Measurements from ENCODE around the gene SNX5.
A peak's percentile ranks its signal among the peaks of the same experiment; 100 is the strongest.

The SNX5 gene

DNA sequence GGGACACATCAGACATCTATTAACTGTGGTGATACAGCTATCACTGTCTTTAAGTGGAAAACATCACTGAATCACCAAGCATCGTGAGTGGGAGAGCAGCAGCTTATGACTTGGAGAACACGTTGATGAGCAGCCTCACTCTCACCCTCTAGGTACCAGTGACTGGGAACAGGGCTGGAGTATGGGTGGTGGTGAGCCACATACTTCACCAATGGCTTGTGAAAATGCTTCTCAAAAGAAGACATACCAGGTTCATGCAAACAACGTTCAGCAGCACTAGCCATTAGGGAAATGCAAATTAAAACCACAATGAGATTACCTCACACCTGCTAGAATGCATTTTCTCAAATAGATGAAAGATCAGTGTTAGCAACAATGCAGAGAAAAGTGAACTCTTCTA is 25.3 kb downstream of the SNX5 start:
- Histone ChIP-seq H3K36me3 (ENCODE audit: control insufficient read depth in 5 of 5, insufficient read depth in 5 of 5, low read length in 5 of 5) (peaks cover 43 to 74% (median 68%) of the 10 kb centered on the region in 5 donors), H3K9ac (ENCODE audit: low read length in 5 of 5) (no peak overlapping the region), H3K27ac (ENCODE audit: low read depth, low read length) (no peak overlapping the region), H3K4me1 (ENCODE audit: control insufficient read depth in 5 of 5, insufficient read depth in 5 of 5, low read length in 5 of 5) (peaks cover 3 to 22% (median 12%) of the 10 kb centered on the region in 5 donors), H3K9me3 (ENCODE audit: control insufficient read depth in 5 of 5, low read length in 5 of 5) (no peaks in the 10 kb centered on the region), H3K4me3 (ENCODE audit: low read depth in 1 of 5, low read length in 5 of 5) (no peak overlapping the region), H3K27me3 (ENCODE audit: control insufficient read depth in 5 of 5, insufficient read depth in 4 of 5, low read length in 5 of 5) (no peaks in the 10 kb centered on the region)

DNA sequence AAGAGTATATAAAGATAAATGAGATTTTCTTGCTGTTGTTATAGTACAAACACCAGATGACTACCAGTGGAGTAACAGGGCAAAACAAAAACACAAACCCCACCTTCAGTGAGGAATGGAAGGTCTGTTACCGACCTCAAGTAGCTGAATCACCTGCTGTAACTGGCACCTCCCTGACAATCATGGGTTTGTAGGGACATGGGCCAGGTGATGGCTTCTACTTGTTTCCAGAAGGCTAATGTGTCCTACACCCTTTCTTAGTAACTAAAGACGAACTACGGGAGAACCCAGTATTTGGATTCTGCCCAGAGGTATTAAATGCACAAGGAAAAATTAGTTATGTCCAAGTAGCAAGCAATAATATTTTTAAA is 26.8 kb downstream of the SNX5 start:
- peaks cover 10 to 31% (median 22%) of the 10 kb centered on the region in 5 donors for H3K4me1 ChIP-seq (ENCODE audit: control insufficient read depth in 5 of 5, insufficient read depth in 5 of 5, low read length in 5 of 5)
- H3K9me3 ChIP-seq (ENCODE audit: control insufficient read depth in 5 of 5, low read length in 5 of 5): no peaks in the 10 kb centered on the region
- H3K4me3 ChIP-seq (ENCODE audit: low read depth in 1 of 5, low read length in 5 of 5): no peak overlapping the region
- H3K9ac ChIP-seq (ENCODE audit: low read length in 5 of 5): no peak overlapping the region
- H3K36me3 ChIP-seq (ENCODE audit: control insufficient read depth in 5 of 5, insufficient read depth in 5 of 5, low read length in 5 of 5): peaks cover 31 to 60% (median 54%) of the 10 kb centered on the region in 5 donors
- no peak overlapping the region for H3K27ac ChIP-seq (ENCODE audit: low read depth, low read length)
- no peaks in the 10 kb centered on the region for H3K27me3 ChIP-seq (ENCODE audit: control insufficient read depth in 5 of 5, insufficient read depth in 4 of 5, low read length in 5 of 5)

DNA sequence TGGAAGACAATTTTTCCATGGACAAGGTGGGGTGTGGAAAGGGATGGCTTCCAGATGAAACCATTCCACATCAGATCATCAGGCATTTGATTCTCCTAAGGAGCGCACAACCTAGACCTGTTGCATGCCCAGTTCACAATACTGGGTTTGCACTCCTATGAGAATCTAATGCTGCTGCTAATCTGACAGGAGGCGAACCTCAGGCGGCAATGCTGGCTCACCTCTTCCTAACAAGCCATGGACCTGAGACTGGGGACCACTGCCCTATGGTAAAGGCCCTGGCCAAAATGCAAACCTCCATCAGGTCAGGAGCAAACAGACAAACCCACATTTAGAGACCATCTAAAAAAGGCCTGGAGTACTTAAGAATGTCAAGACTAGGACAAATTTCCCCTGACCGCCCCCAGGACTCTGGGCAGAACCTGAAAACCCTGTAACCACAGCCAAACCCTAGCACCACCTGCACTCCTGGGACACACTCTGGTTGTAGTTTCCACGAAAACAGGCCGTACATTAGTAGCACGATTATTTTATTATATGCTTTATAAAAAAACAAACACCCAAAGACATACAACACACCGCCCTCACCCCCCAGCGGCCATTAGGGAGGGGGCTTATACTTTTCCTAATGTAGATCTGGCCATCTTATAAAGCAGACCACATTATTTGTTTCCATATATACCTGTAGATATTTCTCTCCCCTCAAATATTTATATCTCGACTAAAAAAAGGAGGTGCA is 27.3 kb downstream of the SNX5 start:
- Histone ChIP-seq H3K4me1 (ENCODE audit: control insufficient read depth in 5 of 5, insufficient read depth in 5 of 5, low read length in 5 of 5) (peaks cover 15 to 36% (median 27%) of the 10 kb centered on the region in 5 donors), H3K36me3 (ENCODE audit: control insufficient read depth in 5 of 5, insufficient read depth in 5 of 5, low read length in 5 of 5) (peaks cover 25 to 54% (median 49%) of the 10 kb centered on the region in 5 donors), H3K4me3 (ENCODE audit: low read depth in 1 of 5, low read length in 5 of 5) (no peak overlapping the region), H3K27ac (ENCODE audit: low read depth, low read length) (no peak overlapping the region), H3K9ac (ENCODE audit: low read length in 5 of 5) (no peak overlapping the region), H3K27me3 (ENCODE audit: control insufficient read depth in 5 of 5, insufficient read depth in 4 of 5, low read length in 5 of 5) (no peaks in the 10 kb centered on the region), H3K9me3 (ENCODE audit: control insufficient read depth in 5 of 5, low read length in 5 of 5) (no peaks in the 10 kb centered on the region)

DNA sequence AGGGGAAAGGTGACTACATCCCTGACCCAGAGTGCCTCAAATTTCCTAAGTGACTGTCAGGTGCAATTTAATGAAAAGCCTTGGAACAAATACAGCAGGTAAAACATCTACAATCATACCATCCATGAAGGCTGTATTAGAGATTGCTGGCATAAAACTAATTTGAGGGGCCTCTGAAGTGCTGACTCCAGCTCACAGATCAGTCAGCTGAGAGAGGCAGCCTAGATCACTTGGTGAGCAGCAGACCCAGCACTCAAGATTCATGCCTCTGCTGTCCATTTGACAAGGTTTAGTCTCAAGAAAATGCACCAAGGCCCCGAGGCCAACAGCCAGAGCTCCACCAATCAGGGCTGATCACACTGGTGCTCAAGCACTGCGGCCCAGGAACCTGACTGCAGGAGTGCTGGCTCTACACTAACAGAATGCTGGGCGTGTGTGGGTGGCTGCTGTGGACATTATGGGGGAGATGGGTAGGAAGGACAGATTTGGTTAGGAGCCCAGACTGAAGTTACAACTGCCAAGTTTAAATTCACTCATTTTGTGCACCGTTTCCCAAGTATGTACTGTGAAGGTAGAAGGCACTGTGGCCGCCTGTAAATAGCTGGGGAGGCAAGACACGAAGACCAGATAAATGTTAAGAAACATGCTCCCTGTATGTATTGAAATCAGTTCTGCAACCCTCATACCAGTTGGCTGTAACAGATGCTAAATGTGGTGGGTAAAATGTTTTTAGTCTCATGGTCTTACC is 28.2 kb downstream of the SNX5 start:
- Histone ChIP-seq H3K27ac (ENCODE audit: low read depth, low read length) (no peak overlapping the region), H3K9me3 (ENCODE audit: control insufficient read depth in 5 of 5, low read length in 5 of 5) (no peaks in the 10 kb centered on the region), H3K4me1 (ENCODE audit: control insufficient read depth in 5 of 5, insufficient read depth in 5 of 5, low read length in 5 of 5) (peaks cover 16 to 42% (median 33%) of the 10 kb centered on the region in 5 donors), H3K27me3 (ENCODE audit: control insufficient read depth in 5 of 5, insufficient read depth in 4 of 5, low read length in 5 of 5) (no peaks in the 10 kb centered on the region), H3K4me3 (ENCODE audit: low read depth in 1 of 5, low read length in 5 of 5) (no peak overlapping the region), H3K9ac (ENCODE audit: low read length in 5 of 5) (no peak overlapping the region), H3K36me3 (ENCODE audit: control insufficient read depth in 5 of 5, insufficient read depth in 5 of 5, low read length in 5 of 5) (peaks cover 20 to 46% (median 43%) of the 10 kb centered on the region in 5 donors)

DNA sequence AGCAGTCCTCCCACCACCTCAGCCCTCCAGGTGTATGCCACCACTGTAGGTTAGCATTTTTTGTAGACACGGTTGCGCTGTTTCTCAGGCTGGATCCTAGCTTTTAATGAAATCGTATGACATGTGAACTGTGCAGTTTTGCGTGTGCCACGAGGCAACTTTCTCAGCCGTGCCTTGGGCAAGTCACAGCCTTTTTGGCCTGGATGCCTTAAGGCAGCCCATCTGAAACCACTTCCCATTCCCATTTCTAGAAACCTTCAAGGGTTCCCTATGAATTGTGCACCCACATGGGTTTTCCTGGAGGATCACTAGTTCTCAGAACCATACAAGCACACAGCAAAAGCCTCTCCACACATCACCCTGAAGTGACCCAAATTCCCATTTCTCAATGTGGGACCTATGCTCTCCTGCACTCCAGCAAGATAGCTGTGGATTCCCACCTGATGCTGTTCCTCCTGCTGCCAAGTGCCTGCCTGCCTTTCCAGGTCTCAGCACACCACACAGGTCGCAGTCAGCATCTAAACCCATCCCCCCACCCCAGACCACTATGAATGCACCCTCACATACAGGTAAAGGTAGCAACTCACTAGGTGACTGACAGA is 28.9 kb downstream of the SNX5 start:
- no peaks in the 10 kb centered on the region for H3K27me3 ChIP-seq (ENCODE audit: control insufficient read depth in 5 of 5, insufficient read depth in 4 of 5, low read length in 5 of 5)
- peaks cover 16 to 42% (median 33%) of the 10 kb centered on the region in 5 donors for H3K4me1 ChIP-seq (ENCODE audit: control insufficient read depth in 5 of 5, insufficient read depth in 5 of 5, low read length in 5 of 5)
- H3K4me3 ChIP-seq (ENCODE audit: low read depth in 1 of 5, low read length in 5 of 5): no peak overlapping the region
- H3K27ac ChIP-seq (ENCODE audit: low read depth, low read length): no peak overlapping the region
- H3K9ac ChIP-seq (ENCODE audit: low read length in 5 of 5): no peak overlapping the region
- peaks cover 14 to 40% (median 37%) of the 10 kb centered on the region in 5 donors for H3K36me3 ChIP-seq (ENCODE audit: control insufficient read depth in 5 of 5, insufficient read depth in 5 of 5, low read length in 5 of 5)
- H3K9me3 ChIP-seq (ENCODE audit: control insufficient read depth in 5 of 5, low read length in 5 of 5): no peaks in the 10 kb centered on the region

DNA sequence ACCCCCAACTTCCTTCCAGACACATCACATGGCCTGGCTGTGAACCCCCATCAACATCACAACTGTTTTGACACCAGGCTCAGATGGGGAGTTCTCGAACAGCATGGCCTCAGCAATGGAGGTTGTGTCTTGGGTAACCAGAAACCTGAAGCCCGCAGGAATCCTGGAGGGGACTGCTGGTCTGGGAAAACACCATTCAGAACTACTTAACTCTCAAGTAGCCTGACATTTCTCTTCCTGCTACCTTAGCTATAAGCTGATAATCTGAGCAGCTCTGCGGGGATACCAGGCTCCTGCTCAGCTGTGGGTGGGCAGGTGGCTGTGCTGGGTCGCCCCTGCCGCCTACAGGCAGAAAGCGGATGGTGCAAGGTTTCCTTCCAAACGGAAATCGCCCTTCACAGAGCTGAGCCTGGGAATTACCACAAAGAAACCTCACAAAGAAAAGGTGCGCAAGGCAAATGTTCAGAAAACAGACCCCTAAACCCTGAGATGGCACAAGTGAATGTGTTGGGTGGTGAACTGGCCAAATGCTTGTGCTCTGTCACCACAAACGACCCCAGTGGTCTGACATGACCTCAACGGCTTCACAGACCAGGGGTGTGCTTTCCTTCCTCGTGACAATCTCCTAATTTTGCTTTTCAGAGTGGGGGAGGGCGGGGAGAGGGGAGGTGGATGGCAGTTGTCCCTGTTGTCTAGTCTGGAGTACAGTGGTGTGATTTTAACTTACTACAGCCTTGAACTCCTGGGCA is 29.5 kb downstream of the SNX5 start:
- Histone ChIP-seq H3K9ac (ENCODE audit: low read length in 5 of 5) (peak overlapping the region in 1 of 5 donors; percentile 44), H3K9me3 (ENCODE audit: control insufficient read depth in 5 of 5, low read length in 5 of 5) (no peaks in the 10 kb centered on the region), H3K36me3 (ENCODE audit: control insufficient read depth in 5 of 5, insufficient read depth in 5 of 5, low read length in 5 of 5) (peaks cover 11 to 35% (median 34%) of the 10 kb centered on the region in 5 donors), H3K27me3 (ENCODE audit: control insufficient read depth in 5 of 5, insufficient read depth in 4 of 5, low read length in 5 of 5) (no peaks in the 10 kb centered on the region), H3K4me1 (ENCODE audit: control insufficient read depth in 5 of 5, insufficient read depth in 5 of 5, low read length in 5 of 5) (peaks cover 16 to 48% (median 34%) of the 10 kb centered on the region in 5 donors), H3K4me3 (ENCODE audit: low read depth in 1 of 5, low read length in 5 of 5) (peak overlapping the region in 2 of 5 donors; percentile 20 to 36), H3K27ac (ENCODE audit: low read depth, low read length) (no peak overlapping the region)

DNA sequence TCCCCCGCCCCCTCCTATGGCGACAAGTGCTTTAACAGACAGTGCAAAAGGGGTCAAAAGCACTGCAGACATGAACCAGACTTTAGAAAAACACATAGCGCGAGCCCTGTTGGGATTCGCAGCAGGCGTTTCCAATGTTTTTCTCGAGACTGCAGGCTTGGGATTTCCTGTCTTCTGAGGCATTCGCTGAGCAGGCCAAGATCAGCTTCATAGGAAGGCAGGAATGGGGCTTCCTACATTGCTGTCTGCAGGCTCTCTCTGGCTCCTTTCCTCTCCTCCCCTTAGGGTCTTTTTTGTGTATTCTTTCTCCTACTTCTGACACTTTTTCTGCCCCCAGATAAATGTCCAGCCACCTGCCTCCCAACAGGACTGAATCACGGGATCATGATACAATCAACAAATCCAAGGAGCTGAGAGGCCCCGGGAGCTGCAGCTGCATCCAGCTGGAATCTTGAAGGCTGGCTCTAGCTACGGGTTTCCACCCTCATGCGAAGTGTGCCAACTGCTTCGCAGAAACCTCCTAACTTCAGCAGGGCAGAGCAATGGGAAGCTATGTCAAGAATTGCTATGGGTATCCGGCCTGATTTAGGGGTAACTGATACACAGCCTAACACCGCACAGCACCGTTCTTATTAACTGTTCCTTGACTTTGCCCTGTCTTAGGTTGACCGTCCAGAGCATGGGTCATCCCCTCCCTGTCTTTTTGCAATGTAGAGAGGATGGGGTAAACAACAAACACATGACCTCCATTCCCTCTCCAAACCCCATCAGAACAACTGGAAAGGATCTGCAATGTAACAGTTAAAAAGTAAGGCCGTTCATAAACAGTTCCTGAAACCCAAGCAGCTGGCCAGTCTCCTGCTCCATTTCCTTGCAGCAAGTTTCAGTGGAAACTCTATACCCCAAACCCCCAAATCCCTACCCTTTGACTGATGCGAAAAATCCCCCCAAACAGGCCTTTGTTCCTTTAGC is 31.5 kb downstream of the SNX5 start:
- H3K36me3 ChIP-seq (ENCODE audit: control insufficient read depth in 5 of 5, insufficient read depth in 5 of 5, low read length in 5 of 5): peaks cover 0 to 17% (median 16%) of the 10 kb centered on the region in 5 donors
- no peaks in the 10 kb centered on the region for H3K27me3 ChIP-seq (ENCODE audit: control insufficient read depth in 5 of 5, insufficient read depth in 4 of 5, low read length in 5 of 5)
- no peaks in the 10 kb centered on the region for H3K9me3 ChIP-seq (ENCODE audit: control insufficient read depth in 5 of 5, low read length in 5 of 5)
- peak overlapping the region; percentile 77 for H3K27ac ChIP-seq (ENCODE audit: low read depth, low read length)
- H3K9ac ChIP-seq (ENCODE audit: low read length in 5 of 5): peak overlapping the region in 3 of 5 donors; percentile 0 to 55 (median 28)
- H3K4me1 ChIP-seq (ENCODE audit: control insufficient read depth in 5 of 5, insufficient read depth in 5 of 5, low read length in 5 of 5): peaks cover 19 to 51% (median 36%) of the 10 kb centered on the region in 5 donors
- peak overlapping the region in 4 of 5 donors; percentile 3 to 49 (median 28) for H3K4me3 ChIP-seq (ENCODE audit: low read depth in 1 of 5, low read length in 5 of 5)

DNA sequence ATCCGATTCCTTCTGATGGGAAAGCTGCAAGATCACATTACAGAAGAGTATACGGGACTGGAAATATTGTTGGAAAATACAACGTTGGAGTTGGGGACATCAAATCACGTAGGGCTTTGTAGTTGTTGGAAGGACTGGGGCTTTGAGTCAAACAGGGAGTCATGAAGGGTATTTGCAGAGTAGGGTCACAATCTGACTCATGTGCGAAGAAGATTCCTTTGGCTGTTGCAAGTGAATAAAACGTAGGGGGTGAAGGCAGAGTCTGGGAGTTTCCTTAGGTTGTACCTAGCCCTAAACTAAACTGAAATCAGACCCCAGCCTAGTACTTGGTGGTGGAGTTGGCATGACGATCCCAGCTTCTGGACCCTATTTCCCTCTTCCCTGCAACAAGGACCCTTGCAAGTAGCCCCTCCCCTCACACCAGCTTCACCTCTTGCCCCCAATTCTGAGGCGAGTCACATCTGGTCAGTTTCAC is 32.3 kb downstream of the SNX5 start:
- Histone ChIP-seq H3K36me3 (ENCODE audit: control insufficient read depth in 5 of 5, insufficient read depth in 5 of 5, low read length in 5 of 5) (peaks cover 0 to 10% (median 9%) of the 10 kb centered on the region in 5 donors), H3K27me3 (ENCODE audit: control insufficient read depth in 5 of 5, insufficient read depth in 4 of 5, low read length in 5 of 5) (no peaks in the 10 kb centered on the region), H3K9me3 (ENCODE audit: control insufficient read depth in 5 of 5, low read length in 5 of 5) (peaks cover 0 to 3% (median 0%) of the 10 kb centered on the region in 5 donors), H3K4me1 (ENCODE audit: control insufficient read depth in 5 of 5, insufficient read depth in 5 of 5, low read length in 5 of 5) (peaks cover 19 to 51% (median 36%) of the 10 kb centered on the region in 5 donors), H3K9ac (ENCODE audit: low read length in 5 of 5) (peak overlapping the region in 2 of 5 donors; percentile 0 to 55), H3K4me3 (ENCODE audit: low read depth in 1 of 5, low read length in 5 of 5) (peak overlapping the region in 4 of 5 donors; percentile 3 to 49 (median 28)), H3K27ac (ENCODE audit: low read depth, low read length) (peak overlapping the region; percentile 77)

Measured in subcutaneous abdominal adipose tissue (tissue), 5 donors.